Measurements from ENCODE around the gene UPF1. TPM values are rescaled to one million over a fixed set of nuclear protein-coding genes. Genes with fewer than 3 reads are reported as not detected.

The UPF1 gene
- total and polyA plus RNA-seq, 2 experiments from 2014 or later = 36.4 to 121 TPM

GRCh38 chr19:18897094-18898029 lies 65.6 kb downstream of the UPF1 start:
- H3K9me3 ChIP-seq (ENCODE audit: low read depth) = no peaks in the 10 kb centered on the region
- H3K4me3 ChIP-seq = no peak overlapping the region
- no peak for DNase-seq (ENCODE audit: low read depth in 1 of 2, low spot score in 1 of 2)
- H3K27me3 ChIP-seq = no peaks in the 10 kb centered on the region
- H3K4me1 ChIP-seq (ENCODE audit: low read depth) = no peaks in the 10 kb centered on the region
- peak overlapping the region; percentile 46 for H3K27ac ChIP-seq
- H3K36me3 ChIP-seq = no peaks in the 10 kb centered on the region
- TF ChIP-seq CTCF (IDR thresholded peaks at IDR 0.05; ENCODE audit: low read depth, low read length) = no peak

- no peaks in the 10 kb centered on the region for H3K27me3 ChIP-seq
- no peaks in the 10 kb centered on the region for H3K4me1 ChIP-seq (ENCODE audit: low read depth)
- peak in 1 of 2 donors; percentile 59 for DNase-seq (ENCODE audit: low read depth in 1 of 2, low spot score in 1 of 2)
- TF ChIP-seq CTCF (IDR thresholded peaks at IDR 0.05; ENCODE audit: low read depth, low read length) = no peak
- H3K4me3 ChIP-seq = no peak overlapping the region
- peak overlapping the region; percentile 46 for H3K27ac ChIP-seq
- no peaks in the 10 kb centered on the region for H3K9me3 ChIP-seq (ENCODE audit: low read depth)
- H3K36me3 ChIP-seq = no peaks in the 10 kb centered on the region
Measured at GRCh38 chr19:18898081-18898606, 66.4 kb downstream of the UPF1 start.

GRCh38 chr19:18898607-18899408 lies 67.0 kb downstream of the UPF1 start:
- H3K9me3 ChIP-seq (ENCODE audit: low read depth) = no peaks in the 10 kb centered on the region
- H3K36me3 ChIP-seq = no peaks in the 10 kb centered on the region
- no peak for DNase-seq (ENCODE audit: low read depth in 1 of 2, low spot score in 1 of 2)
- no peak for TF ChIP-seq CTCF (IDR thresholded peaks at IDR 0.05; ENCODE audit: low read depth, low read length)
- no peaks in the 10 kb centered on the region for H3K27me3 ChIP-seq
- no peak overlapping the region for H3K4me3 ChIP-seq
- no peaks in the 10 kb centered on the region for H3K4me1 ChIP-seq (ENCODE audit: low read depth)
- H3K27ac ChIP-seq = peak overlapping the region; percentile 46

- Histone ChIP-seq H3K27ac (peak overlapping the region; percentile 46), H3K36me3 (no peaks in the 10 kb centered on the region), H3K4me1 (ENCODE audit: low read depth) (no peaks in the 10 kb centered on the region), H3K27me3 (no peaks in the 10 kb centered on the region), H3K9me3 (ENCODE audit: low read depth) (no peaks in the 10 kb centered on the region), H3K4me3 (no peak overlapping the region)
- no peak for DNase-seq (ENCODE audit: low read depth in 1 of 2, low spot score in 1 of 2)
- TF ChIP-seq CTCF (IDR thresholded peaks at IDR 0.05; ENCODE audit: low read depth, low read length) = no peak
Measured at GRCh38 chr19:18899624-18900560, 68.1 kb downstream of the UPF1 start.

Measured in cardiac muscle cell (in vitro differentiated cells and primary cell).